Brain microvascular endothelial cell (primary cell): ENCODE measurements around the gene FPGS.
"Not testable (repeated sequence)": the region's sequence is repeated elsewhere in the genome, so short reads cannot be mapped to it uniquely, and the experiment has no call there.

Source experiments
- DNase-seq: peaks from one replicate; pipeline ENCODE4 v3.0.0-alpha.2; 2020
- H3K27ac ChIP-seq: fragments of 250-450 bp; sonication (Bioruptor Pico); 2 replicates; pipeline ENCODE4 v1.5.1; 2020; ENCODE audit warnings: mild to moderate bottlenecking, moderate library complexity
- H3K27me3 ChIP-seq: fragments of 250-450 bp; sonication (Bioruptor Pico); replicated peaks from 2 replicates; pipeline ENCODE4 v1.5.1; 2020; ENCODE audit warnings: mild to moderate bottlenecking
- H3K36me3 ChIP-seq: fragments of 250-450 bp; sonication (Bioruptor Pico); replicated peaks from 2 replicates; pipeline ENCODE4 v1.5.1; 2020; ENCODE audit warnings: mild to moderate bottlenecking
- H3K4me3 ChIP-seq: 2 replicates; pipeline ENCODE4 v1.5.1; 2011; ENCODE audit warnings: low read depth, mild to moderate bottlenecking, control low read depth, low read length, moderate library complexity
- CTCF ChIP-seq: IDR thresholded peaks from 2 replicates; pipeline ENCODE4 v1.5.1; 2011; ENCODE audit warnings: low read depth, mild to moderate bottlenecking, moderate library complexity, low read length, control low read depth, inconsistent platforms; ENCODE audit errors: missing control alignments
- in situ Hi-C: cut with HindIII; loops from 2 replicates; pipeline ENCODE4 v1.10.0; 2017; ENCODE audit warnings: low sequenced_read_pairs, low pct_ligation_motif_present

Gene FPGS

DNA sequence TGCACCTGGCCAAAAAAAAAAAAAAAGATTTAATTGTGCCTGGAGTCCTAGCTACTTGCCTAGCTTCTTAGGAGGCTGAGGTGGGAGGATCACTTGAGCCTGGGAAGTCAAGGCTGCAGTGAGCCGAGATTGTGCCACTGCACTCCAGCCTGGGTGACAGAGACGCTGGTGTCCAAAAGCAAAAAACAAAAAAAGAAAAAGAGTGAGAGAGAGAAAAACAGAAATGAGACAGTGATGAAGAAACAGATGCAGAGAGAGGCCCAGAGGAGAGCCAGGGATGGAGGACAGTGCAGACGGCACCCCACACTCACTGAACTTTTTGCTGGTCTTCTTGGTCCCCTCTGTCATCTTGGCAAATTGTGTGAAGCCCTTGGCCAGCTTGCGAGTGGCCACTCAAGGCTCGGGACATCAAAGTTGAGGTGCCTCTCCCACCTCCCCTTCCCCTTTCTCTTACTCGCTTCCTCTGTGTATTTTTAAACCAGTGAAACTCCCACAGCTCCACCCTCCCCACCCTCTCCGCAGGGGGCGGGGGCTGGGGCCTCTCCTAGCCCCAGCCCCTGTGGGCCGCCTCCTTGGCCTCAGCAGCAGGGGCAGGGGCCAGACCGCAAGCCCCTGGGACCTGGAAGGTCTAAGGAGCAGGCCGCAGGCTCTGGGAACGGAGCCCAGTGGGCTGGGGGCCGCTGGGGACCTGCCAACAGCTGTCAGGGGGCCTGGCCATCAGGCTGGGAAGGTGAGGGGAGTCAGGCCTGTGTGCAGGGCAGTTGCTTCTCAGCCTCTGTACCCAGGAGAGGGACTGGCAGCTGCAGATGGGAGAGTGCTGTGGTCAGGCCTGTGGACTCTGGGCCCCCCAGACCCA, 24.2 kb upstream of the FPGS start, which contains the start of gene SH2D3C:
SH2D3C (minus strand) TSS at position 387 of the 856 bp plus-strand sequence; CDS start at position 348, 39 bp downstream.
- no peak within 1 kb of the TSS for H3K27ac ChIP-seq
- no peaks in the 10 kb centered on the region for H3K27me3 ChIP-seq
- no peak within 1 kb of the TSS for H3K4me3 ChIP-seq
- DNase-seq, result no peak
- TF ChIP-seq CTCF, result no peak
- in situ Hi-C loops, result no loop called here
- H3K36me3 ChIP-seq, result no peaks in the 10 kb centered on the region

DNA sequence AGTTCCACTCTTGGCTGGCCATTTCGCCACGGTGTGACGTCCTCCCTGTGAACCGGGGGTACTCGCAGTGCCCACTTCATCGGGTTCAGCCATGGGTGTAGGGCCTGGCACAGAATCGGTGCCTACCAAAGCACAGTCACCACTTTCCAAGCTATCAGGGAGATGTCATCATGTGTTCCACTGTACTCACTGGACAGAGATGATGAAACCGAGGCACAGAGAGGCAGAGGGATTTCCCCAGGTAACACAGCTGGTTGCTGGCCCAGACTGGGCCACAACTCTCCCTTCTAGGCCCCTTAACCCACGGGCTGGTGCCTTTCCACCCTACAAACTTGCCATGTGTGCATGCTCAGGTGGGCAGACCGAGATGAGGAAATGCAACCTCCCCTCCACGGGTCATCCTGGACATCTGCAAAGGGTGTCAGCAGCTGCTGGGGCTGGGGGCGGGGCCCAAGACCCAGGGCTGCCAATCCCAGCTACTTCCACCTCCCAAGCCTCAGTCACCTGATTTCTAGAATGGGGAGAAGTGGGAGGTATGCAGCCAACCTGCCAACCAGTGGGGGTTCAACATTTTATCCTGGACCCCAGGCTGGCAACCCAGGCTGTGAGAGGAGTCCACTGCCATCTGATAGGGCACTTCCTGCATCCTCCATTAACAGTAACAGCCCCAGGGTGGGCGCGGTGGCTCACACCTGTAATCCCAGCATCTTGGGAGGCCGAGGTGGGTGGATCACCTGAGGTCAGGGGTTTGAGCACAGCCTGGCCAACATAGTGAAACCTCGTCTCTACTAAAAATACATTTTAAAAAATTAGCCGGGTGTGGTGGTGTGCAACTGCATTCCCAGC, 23.3 kb upstream of the FPGS start:
- in situ Hi-C loops, result no loop called here
- DNase-seq, result no peak
- H3K27ac ChIP-seq, result no peak overlapping the region

DNA sequence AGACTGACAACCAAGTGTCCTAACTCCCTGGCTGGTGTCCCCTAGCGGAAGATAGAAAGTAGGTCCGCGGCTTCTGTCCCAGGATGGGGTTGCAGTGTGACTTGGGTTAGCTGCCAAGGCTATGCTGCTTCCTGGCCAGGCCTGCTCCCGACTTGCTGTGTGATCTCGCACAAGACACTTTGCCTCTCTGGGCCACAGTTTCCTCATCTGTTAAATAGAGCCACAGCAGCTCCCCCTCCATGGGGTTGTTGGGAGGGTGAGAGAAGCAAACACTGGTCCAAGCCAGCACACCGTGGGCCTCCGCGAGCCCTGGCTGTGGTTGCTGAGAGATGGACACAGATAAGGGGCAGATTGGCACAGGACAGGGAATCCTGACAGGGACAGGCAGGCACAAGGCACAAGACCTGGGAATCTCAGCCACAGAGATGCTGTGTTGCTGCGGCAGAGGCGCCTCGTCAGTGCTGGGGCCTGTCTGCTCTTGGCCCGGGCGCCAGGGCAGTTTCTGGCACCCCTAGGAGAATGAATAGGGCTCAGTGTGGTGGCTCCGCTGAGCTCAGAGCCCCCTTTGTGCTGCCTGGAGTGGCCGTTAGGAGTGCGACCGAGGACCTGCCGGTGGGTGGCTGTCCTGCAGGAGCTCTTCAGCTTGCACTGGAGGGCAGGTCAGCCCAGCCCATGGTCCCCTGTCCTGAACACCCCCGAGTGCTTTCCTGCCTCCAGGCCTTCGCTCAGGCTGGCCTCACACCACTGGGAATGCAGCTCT, 22.4 kb upstream of the FPGS start:
- Histone ChIP-seq H3K27ac (no peak overlapping the region), H3K36me3 (no peaks in the 10 kb centered on the region), H3K4me3 (no peak overlapping the region), H3K27me3 (no peaks in the 10 kb centered on the region)
- in situ Hi-C loops, result no loop called here
- no peak for TF ChIP-seq CTCF
- DNase-seq, result no peak

More for the DNA sequence above, 23.3 kb upstream of the FPGS start:
- Histone ChIP-seq H3K4me3 (no peak overlapping the region), H3K27me3 (no peaks in the 10 kb centered on the region), H3K36me3 (no peaks in the 10 kb centered on the region)
- TF ChIP-seq CTCF, result no peak

GRCh38 chr9:127780909-127781308, 21.8 kb upstream of the FPGS start:
- H3K27me3 ChIP-seq, H3K36me3 ChIP-seq, H3K4me3 ChIP-seq, DNase-seq, H3K27ac ChIP-seq, in situ Hi-C loops: not testable (repeated sequence)

DNA sequence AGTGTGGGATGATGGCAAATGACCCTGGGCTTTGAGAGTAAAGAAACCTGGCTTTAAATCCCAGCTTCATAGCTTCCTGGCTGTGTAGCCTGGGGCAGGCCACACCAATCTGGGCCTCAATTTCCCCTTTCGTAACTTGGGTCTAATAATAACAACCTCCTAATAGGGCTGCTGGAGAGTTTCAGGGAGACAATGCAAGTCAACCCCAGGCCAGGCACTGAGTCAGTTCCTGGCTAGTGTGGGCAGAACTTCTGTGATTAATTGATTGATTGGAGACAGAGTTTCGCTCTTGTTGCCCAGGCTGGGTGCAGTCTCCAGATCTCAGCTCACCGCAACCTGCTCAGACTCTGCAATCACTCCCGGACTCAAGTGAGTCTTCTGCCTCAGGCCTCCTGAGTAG, 20.9 kb upstream of the FPGS start:
- in situ Hi-C loops, result no loop called here
- Histone ChIP-seq H3K27me3 (no peaks in the 10 kb centered on the region), H3K36me3 (peaks cover 3% of the 10 kb centered on the region), H3K27ac (no peak overlapping the region), H3K4me3 (no peak overlapping the region)
- no peak for TF ChIP-seq CTCF
- DNase-seq, result no peak
